GM12874 (cell line): Measurements from ENCODE around the gene MYH9.
A peak's percentile ranks its signal among the peaks of the same experiment; 100 is the strongest.

Experiments used
- TF ChIP-seq, protein P1 (sequence below): IDR thresholded peaks from 2 replicates; pipeline ENCODE4 v1.5.1; 2011; ENCODE audit warnings: low read depth, mild to moderate bottlenecking, control low read depth, low read length, moderate library complexity; ENCODE audit not compliant: insufficient read depth

MYH9 gene

DNA sequence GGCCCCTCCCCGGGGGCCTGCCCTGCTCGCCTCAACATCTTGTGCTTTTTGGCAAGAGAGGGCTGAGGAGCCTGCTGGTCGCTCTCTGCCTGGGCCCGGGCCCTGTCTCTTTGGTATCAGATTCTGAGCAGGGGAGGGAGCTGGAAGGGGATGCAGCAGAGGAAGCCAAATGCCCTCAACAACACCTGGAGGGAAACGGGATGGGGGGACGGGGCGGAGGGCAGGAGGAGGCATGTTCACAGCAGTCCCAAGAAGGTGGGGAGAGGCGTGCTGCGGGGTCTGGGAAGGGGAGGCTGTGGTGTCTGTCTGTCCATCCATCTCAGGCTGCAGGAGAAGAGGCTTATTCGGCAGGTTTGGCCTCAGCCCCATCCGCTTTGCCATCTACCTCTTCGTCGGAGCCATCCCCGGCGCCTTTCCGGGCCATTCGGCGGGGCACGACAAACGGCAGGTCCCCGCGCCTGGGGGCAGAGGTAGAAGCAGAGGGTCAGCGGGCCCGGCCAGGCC is 105.4 kb downstream of the MYH9 start:
- TF ChIP-seq, protein P1, sequence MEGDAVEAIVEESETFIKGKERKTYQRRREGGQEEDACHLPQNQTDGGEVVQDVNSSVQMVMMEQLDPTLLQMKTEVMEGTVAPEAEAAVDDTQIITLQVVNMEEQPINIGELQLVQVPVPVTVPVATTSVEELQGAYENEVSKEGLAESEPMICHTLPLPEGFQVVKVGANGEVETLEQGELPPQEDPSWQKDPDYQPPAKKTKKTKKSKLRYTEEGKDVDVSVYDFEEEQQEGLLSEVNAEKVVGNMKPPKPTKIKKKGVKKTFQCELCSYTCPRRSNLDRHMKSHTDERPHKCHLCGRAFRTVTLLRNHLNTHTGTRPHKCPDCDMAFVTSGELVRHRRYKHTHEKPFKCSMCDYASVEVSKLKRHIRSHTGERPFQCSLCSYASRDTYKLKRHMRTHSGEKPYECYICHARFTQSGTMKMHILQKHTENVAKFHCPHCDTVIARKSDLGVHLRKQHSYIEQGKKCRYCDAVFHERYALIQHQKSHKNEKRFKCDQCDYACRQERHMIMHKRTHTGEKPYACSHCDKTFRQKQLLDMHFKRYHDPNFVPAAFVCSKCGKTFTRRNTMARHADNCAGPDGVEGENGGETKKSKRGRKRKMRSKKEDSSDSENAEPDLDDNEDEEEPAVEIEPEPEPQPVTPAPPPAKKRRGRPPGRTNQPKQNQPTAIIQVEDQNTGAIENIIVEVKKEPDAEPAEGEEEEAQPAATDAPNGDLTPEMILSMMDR: no peak

DNA sequence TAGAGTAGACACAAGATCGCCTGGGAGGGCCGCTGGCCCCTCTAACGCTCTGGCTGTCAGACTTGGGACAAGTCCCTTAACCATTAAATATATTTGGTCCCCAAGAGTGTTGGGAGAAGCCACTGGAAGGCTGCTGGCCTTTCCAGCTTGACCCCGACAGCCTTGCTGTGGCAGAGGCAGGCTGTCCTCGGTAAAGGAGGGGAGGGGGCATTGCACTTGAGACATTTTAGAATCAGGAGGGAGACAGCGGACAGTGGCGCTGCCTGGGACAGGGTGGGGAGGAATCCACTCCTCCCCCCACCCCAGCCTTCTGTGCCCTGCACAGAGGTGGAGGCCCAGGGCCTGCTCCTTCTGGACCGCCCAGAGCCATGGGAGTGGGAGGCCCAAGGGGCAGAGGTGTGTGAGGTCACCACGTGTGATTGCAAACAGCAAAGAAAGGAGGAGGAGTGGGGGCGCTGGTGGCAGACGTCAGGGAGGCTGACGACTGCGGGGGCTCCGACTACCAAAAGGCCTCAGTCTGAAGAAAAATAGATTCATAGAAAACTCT is 105.9 kb downstream of the MYH9 start:
- TF ChIP-seq, protein P1: no peak

DNA sequence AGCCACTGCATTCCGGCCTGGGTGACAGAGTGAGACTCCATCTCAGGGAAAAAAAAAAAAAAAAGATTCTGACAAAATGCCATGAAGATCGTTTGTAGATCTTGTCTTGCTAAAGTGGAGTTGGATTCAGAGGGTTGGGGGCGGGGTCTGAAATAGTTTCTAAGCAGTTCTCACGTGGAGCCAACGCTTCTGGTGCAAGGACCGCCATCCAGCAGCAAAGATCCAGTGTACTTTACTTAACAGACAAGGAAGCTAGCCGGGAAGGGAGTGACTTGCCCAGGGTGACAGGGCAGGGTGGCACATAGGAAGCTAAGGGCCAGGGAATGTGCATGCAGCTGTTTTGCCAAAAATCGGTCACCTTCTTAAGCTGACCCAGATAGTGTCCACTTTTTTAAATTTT is 107.4 kb downstream of the MYH9 start:
- TF ChIP-seq, protein P1: no peak

DNA sequence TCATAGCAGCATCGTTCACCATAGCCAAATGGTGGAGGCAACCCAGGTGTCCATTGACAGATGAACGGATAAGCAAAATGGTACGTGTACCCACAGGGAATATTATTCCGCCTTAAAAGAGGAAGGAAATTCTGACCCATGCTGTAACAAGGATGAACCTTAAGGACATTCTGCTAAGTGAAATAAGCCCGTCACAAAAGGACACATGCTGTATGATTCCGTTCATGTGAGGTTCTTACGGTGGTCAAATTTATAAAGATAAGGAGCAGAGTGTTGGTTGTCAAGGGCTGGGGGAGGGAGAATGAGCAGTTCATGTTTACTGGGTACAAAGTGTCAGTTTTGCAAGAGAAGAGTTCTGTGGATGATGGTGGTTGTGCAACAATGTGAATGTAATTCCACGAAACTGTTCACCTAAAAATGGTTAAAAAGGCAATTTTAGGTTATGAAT is 108.5 kb downstream of the MYH9 start:
- TF ChIP-seq, protein P1: no peak

DNA sequence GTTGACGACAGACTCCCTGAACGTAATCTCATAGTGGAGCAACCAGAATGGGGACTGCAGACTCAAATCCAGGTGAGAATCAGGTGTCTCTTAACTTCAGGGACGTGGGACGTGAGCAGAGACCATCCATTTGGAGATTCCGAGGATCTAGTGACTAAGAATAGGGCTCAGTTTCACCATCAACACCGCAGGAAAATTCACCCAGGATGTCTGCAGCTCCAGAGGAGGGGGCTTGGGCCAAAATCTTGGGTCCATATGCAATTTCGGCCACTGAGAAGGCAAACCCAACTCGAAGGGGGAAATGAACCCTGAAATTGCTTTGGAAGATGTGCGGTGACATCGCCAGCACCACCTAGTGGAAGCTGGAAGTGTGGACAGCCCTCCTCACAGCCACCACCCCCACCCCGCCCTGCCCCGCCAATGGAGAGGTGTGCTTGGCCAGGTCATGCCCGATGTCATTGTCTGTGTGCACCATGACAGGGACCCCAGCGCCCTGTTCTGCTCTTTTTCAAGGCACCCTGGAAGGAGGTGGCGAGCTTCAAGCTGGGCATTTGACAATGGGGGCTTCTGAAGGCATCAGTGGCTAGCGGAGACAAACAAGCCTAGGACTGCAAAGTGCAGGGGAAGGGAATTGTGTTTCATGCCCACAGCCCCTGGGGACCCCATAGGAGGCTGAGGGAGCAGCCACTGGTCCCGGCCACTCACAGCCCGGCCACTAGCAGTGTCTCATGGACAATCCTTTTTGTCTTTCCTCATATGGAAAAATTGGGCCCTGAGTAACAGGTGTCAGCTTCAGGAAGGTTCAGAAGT is 110.1 kb downstream of the MYH9 start:
- TF ChIP-seq, protein P1: peak; percentile 93

DNA sequence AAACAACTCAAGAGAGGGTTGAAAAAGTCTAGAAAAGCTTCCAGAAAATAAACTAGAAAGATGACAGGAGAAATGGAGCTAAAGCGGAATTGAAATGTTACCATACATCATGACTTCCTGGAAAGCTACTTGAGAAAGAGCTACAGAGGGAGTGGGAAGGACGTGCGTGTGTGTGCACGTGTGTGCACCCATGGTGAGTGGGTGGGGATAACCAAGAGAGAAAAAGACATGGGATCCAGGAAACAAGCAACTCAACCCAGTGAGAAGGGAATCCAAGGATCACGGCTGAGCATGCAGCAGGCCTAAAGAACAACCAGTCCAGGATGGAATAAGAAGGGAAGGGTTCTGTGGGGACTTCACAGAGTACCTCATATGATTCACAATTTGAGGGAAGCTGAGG is 113.2 kb downstream of the MYH9 start:
- TF ChIP-seq, protein P1: no peak

DNA sequence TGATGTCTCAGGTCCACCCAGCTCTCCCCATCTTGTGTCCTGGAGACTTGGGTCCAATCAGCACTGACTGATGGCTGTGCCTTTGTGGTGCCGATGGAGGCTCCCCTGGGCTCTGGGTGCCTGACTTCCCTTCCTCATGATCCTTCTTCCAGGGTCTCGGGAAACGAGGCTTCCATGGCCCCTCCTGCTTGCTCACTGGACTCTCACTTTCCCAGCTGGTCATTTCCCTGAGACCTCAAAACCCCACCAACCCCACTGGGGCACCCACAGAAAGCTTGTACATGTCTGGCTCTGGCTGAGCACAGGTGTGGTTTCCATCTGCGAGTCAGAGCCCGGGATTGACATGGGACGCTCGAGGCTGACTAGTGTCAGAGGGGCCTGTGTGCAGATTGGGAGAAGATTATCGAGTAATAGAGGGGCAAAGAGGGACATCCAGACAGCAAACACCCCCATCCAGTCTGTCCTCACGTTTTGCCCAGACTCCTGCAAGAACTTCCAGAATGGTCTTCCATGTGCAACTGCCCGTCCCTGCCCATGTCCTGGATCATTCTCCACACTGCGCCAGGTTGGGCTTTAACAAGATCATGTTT is 119.8 kb downstream of the MYH9 start:
- TF ChIP-seq, protein P1: no peak
